ENCODE results near the gene CD276.
"Not testable (repeated sequence)": the region's sequence is repeated elsewhere in the genome, so short reads cannot be mapped to it uniquely, and the experiment has no call there.

Gene CD276

DNA sequence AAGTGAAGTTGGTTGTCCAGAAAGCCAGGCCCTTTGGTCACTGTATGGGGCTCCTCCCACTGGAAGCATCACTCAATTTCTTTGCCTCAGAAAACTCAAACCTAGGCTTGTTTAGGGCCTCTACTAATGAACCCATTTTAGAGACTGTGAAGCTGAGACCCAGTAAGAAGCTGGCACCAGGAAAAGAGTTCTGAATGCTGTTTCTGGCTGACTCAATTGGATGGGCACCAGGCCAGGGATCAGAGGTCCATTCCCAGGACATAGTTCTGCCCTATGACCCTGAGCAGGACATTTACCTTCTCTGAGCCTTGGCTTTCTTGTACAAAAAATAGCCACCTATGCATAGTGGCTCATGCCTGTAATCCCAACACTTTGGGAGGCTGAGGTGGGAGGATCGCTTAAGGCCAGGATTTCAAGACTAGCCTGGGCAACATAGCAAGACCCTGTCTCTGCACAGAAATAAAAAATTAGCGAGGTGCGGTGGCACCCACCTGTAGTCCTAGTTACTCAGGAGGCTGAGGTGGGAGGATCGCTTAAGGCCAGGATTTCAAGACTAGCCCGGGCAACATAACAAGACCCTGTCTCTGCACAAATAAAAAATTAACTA lies 30.6 kb downstream of the CD276 start:
- no peak for DNase-seq

- no peak for DNase-seq
These were observed 31.2 kb downstream of the CD276 start for GRCh38 chr15:73715417-73715816.

- DNase-seq: no peak
These were observed 32.2 kb downstream of the CD276 start for GRCh38 chr15:73716417-73716816.

- no peak for DNase-seq
These were observed 33.0 kb downstream of the CD276 start for GRCh38 chr15:73717206-73717605.

DNA sequence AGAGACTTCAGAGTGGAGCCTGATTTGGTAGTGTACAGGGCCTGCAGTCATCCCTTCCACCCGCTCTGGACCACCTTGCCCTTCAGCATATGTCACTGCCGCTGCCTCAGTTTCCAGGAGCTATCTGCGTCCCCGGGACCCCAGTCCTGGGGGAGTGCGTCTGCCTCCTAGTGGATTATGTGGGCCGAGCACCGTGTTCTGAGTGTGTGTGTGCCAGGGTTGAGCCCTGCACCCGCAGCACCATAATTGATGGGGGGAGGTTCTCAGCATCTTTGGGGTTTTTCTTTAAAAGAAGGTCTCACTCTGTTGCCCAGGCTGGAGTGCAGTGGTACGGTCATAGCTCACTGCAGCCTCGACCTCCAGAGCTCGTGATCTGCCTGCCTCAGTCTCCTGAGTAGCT lies 33.6 kb downstream of the CD276 start:
- no peak for DNase-seq

DNA sequence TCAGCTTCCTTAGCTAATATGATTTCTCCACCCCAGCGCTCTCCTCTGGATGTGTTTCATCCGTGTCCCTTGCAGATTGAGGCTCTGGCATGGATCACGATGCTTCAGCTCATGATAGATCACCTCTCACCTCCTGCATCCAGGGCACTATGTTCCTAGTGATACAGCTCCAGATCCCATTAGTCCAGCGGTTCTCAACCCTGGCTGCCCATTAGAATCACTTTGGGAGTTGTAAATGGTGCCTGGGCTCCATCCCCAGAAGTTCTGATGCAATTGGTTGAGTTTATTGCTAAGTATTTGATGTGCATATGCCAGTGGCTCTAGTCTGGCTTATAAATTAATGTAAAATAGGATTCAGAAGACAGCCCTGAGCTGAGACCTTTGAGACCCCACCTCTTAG lies 34.5 kb downstream of the CD276 start:
- DNase-seq: no peak

DNA sequence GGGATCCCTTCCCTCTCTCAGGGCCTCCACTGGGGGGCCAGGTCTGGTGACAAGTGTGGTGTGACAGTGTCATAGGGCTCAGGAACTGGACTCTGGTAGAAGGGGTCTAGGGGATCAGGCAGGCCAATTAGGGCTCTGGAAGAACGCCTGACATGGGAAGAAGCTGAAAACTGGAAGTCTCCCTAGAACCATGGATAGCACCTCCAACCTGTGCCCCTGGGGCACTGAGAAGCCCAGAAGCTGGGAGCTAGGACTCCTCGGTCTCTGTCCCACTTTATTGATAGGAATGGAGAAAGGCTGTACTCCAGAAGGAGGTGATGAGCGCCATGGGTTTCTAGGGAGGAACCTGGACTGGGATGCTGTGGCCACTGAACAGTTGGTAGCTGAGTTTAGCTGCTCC lies 38.2 kb downstream of the CD276 start:
- no peak for DNase-seq

GRCh38 chr15:73723191-73723590 lies 39.0 kb downstream of the CD276 start:
- DNase-seq: no peak

DNA sequence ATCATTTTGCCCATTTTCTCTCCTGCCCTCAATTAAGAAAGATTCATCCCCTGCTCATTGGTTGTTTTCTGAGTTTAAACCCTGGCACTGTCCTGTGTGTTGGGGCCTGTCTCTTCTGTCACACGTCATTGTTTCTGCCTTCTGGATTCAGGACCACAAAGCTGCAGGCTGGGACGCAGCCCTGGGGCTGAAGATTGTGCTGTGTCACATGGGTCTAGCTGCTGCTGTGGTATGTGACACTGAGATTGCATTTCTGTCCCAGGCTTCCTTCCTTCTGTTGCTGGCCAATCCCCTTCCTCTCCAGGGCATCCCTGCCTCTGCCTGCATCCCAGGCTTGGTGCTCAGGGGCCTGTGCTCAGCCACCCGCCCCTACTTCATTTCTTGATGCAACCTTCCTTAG lies 40.0 kb downstream of the CD276 start:
- no peak for DNase-seq

DNA sequence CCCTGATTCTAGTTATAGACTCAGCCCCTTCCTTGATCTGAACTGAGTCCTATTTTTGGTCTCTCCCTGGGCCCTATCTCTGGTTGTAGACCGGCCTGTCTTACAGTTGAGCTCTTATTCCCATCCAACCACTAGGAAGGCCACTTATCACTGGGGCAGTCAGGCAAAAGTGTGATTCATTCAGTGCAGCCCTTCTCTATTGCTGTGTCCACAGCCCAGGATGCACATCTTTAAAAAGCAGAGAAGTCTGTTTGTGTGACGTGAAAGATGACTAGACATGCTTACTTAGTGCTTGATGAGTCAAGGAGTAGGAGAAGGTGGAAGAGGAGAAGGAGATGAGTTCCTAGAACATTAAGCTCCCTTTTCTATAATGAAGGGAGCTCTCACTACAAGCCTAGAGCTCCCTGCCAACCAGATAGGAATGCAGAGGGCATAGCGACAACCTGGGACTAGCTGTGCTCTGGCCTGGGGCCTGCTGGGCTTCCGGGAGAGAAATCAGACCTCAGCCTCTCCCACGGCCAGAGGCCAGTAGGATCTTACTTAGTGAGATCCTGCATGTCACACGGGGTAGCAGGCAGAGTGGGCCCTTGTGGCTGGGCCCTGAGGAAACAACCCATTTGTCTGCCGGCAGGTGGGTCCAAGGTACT lies 43.3 kb downstream of the CD276 start:
- no peak for DNase-seq

DNA sequence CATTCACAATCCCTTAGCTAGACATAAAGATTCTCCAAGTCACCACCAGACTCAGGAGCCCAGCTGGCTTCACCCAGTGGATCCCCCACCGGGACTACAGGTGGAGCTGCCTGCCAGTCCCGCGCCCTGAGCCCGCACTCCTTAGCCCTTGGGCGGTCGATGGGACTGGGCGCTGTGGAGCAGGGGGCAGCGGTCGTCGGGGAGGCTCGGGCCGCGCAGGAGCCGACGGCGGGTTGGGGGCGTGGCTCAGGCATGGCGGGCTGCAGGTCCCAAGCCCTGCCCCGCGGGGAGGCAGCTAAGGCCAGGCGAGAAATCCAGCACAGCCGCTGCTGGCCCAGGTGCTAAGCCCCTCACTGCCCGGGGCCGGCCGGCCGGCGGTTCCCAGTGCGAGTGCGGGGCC lies 47.9 kb downstream of the CD276 start:
- DNase-seq: not testable (repeated sequence)

DNA sequence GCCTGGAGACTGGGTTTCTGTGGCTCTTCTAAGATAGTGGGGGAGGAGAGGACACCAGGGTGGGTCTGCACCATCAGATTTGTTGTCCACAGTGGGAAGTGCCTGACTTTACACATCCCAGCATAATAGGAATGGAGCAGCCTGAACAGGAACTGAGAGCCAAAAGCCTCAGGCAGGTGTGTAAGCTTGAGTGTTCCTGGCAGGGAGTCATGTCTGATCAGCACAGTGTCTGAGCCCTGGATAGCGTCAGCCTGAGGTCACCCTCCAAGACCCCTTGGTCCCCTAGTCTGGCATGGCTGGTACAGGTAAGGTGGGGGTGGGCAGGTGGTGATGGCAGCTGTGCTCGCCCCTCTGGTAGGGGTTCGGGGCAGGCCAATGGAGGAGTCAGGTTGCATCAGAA lies 48.7 kb downstream of the CD276 start:
- DNase-seq: no peak

- DNase-seq: no peak
These were observed 53.4 kb downstream of the CD276 start for GRCh38 chr15:73737535-73737934.

GRCh38 chr15:73740152-73741048 lies 56.2 kb downstream of the CD276 start:
- DNase-seq: no peak

DNA sequence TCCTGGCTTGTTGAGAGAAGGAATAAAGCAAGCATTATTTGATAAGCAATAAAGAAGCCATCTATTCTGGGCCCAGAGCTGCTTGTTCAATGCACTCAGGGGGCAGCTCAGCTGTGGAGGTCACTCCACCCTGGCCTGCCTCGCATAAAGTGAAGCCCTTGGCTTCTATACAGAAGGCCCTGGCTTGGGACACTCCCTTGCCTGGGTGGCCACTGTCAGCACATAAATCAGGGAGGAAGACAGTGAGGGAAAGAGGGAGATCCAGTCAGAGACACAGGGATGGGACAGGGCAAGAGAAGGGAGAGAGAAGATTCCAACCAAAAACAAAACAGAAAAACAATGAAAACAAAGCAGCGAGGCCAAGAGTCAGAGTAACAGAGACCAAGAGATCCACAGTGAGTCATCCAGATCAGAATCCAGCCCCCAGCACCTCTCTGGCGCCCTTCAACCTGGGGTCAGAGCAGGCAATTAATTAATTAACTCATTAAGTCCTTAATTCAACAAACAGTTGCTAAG lies 57.2 kb downstream of the CD276 start:
- no peak for DNase-seq

DNA sequence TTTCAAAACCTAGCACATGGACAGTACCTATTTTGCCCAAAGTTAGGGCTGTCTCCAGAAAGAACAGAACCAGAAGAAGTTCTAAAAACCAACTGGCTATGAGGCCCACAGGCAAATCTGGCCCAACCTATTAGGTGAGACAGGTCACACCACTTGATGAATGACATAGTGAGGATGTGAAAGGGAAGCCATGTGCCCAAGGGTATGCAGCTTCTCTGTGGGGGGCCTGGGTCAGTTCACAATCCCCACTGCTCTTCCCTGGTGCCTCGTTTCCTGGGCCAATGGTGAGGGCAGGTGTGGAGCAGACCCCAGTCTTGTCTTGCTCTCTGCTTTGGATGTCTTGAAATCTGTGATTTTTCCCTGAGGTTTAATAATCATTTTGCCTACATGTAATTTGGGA lies 60.1 kb downstream of the CD276 start:
- DNase-seq: no peak

DNA sequence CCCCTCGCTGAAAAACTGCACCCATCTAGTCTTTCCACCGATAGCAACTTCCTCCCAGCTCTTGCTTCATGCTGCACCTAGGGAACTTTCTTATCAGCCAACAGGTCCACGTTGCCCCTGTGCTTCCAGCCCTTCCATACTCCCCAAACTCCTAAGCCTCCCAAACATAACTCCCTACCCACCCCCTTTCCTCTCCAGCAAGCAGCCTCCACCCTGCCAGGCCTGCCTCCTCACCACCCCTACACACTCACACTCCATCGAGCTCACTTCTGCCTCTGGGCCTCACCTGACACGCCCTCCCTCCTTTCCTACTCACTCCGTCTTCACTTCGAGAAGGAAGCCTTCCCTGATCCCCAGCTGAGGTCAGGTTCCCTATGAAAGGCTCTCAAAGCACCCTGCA lies 60.9 kb downstream of the CD276 start:
- DNase-seq: no peak

DNA sequence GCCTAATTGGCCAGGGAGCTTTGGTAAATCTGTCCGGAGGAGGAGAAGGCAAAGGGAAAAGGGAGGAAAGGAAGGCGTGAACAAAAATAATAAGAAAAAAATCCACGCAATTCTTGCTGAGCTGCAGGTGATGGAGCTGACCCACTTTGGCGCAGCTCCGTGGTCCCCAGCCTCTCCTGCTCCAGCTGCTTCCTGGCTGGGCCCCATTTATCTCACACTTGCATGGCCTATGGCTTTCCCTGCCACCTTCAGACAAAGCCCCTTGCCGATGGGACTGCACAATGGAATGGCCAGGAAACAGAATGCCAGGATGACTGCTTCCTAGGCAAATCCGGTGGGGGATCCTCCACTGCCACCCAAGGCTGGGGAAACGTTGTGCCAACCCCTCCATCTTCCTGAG lies 62.1 kb downstream of the CD276 start:
- DNase-seq: no peak

GRCh38 chr15:73746883-73747282 lies 62.7 kb downstream of the CD276 start:
- DNase-seq: no peak

GRCh38 chr15:73747847-73748590 lies 63.8 kb downstream of the CD276 start:
- no peak for DNase-seq

DNA sequence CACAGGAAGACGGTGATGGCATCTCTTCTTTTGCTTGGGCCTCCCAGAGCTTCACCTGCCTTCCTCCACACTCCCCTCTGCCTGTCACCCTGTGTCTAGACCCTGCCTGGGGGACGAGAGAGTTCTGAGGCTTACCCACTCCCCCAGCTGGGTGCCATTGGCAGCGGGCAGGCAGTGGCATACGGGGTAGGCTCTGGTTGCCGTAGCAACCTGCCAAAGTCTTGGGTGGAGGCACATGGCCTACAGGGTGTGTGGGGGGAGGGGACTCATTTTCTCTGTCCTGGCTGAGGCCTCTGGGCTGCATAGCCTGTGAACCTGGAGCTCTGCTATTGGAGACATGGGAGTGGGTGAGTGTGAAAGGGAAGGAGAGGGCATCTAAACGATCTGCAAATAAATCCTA lies 64.5 kb downstream of the CD276 start:
- no peak for DNase-seq

- no peak for DNase-seq
These were observed 65.3 kb downstream of the CD276 start for GRCh38 chr15:73749533-73749932.

- DNase-seq: no peak
These were observed 65.8 kb downstream of the CD276 start for GRCh38 chr15:73749971-73750370.

Data from stimulated activated CD4-positive, alpha-beta T cell treated with anti-CD3 and anti-CD28 coated beads, Interleukin-4, amount 100 ng/mL, for 24 hours (primary cell).